Inflammatory macrophage treated with lipopolysaccharide for 1 hour (primary cell): ENCODE measurements around the gene TRIO.

Experiments used
- DNase-seq, 2 donors: peaks; one replicate each; pipeline ENCODE4 v3.0.0-alpha.2; 2020 to 2022

TRIO gene

DNA sequence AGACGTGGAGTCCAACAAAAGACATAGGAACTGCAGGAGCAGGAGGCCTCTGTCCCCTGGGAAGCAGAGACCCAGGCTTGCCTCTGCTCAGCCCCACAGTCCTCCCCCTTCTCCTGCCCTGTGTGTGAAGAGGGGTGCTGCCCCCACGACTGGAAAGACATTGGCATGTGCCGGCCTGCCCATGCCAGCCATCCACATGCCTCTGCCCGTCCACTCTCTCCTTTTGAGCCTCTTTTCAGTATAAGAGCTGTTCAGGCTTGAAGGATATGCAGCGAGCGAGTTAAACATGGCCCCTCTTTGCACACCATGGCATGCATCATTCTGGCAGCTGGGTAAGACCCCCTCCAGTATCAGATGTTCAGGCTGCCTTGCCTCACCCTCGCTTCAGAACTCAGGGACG, 278.7 kb downstream of the TRIO start:
- DNase-seq = no peak

GRCh38 chr5:14424011-14424685, 281.0 kb downstream of the TRIO start:
- no peak for DNase-seq

DNA sequence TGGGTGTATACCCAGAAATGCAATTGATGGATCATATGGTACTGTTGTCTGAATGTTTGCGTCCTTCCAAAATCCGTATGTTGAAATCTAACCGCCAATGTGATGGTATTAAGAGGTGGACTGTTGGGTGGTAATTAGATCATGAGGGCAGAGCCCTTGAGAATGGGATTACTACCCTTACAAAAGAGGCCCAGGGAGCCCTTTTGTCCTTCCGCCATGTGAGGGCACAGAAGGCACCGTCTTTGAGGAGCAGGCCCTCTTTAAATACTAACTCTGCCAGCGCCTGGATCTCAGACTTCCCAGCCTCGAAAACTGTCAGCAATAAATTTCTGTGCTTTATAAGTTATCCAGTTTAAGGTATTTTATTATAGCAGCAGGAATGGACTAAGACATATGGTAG, 282.4 kb downstream of the TRIO start:
- DNase-seq = no peak

GRCh38 chr5:14426521-14426920, 283.4 kb downstream of the TRIO start:
- no peak for DNase-seq

DNA sequence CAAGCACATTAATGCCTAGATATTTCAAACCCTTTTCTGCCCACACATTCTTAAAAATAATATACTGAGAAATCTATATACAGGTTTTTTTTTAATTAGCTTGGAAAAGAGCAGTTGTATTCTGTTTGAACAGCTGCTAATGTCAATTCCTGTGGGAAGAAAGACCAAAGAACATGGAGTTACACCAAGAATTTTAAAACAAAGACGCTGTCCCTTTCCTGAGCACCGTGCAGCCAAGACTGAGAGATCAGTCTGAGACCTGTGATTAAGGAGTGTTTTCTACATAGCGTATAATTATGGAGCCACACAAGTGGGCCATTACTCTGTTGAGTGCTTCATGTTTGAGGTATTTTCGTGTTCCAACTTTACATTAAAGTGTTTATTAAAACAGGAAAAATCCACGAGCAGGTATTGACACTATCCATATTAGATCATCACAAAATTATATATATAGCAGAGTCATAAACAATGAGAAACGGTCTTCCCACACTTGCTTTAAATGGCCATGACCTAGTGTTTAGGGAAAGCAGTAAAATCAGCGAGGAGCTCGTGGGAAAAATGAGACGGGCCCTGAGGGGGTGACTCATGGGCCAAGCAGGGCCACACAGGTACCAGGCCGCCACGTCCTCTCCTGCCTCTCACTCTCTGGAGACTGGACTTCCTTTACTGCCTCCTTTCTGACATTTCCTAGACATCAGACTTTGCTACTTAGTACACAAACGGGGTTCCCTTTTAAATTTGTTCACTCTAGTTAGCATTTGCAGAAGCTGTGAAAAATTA, 285.4 kb downstream of the TRIO start:
- DNase-seq = no peak

DNA sequence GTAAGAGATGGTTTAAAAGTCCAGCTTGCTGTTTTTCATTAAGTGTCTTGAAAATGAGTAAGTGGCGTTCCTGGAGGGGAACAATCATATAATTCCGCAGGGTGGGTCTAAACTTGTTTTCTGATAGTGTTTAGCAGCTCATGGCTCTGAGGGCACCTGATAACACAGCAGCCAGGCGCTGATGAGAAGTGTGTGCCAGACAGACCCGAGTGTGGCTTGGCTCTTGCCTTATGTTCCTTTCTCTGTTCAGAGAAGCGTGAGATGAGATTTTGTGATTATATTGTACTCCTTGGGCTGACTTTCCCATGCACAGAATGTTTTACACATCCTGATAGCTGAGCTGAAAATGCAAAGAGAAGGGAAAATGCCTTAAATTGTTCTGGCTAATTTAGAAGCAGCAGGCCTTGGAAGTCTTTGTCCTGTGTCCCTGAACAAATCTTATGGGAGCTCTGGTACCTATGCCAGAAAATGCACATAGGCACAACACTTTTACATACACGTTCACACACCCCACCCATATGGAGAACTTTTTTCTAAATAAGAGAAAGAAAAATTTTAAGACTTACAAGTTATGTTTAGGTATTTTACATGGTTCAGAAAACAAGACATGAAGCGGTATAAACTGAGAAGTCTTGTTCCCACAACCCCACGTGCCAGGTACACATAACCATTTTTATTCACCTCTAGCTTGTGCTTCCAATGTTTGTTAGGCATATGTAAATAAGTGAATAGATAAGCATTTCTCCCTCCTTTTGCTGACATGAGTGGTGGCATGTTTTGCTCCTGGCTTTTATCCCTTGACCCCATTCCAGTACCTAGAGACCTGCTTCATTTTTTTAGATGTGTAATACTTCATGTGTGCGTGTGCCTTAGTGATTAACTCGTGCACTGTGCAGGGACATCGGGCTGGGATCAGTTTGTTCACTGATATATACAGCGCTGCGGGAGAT, 286.2 kb downstream of the TRIO start:
- DNase-seq = no peak

- DNase-seq = no peak
Measured at GRCh38 chr5:14431534-14431933, 288.4 kb downstream of the TRIO start.

DNA sequence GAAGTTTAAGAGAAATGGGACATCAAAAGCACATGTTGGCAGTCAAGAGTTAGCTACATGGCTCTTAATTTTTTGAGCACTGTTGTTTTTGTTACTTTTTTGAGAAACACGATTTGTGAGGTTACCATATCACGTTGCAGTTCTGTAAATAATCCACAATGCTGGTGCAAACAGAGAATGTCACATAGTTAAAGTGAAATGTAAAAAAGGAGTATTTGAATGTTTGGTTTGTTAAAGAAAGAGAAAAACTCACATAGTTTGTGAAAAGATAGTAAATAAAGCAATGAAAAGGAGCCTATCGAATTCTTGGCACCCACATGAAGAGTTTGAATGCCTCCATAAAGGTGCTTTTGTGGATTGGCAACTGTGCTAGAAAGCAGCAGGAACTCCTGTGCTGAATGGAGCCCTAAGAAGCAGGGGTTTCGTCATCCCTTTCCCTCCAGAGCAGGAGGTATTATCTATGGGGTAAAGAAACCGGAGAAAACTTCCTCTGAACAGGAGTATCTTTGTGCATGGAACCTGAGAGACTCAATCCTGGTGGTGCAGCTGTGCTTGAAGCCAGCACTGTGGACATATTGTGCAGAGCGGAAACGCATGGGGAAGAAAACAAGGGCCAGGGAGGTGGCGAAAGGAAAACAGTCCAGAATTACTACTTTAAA, 289.9 kb downstream of the TRIO start:
- no peak for DNase-seq

DNA sequence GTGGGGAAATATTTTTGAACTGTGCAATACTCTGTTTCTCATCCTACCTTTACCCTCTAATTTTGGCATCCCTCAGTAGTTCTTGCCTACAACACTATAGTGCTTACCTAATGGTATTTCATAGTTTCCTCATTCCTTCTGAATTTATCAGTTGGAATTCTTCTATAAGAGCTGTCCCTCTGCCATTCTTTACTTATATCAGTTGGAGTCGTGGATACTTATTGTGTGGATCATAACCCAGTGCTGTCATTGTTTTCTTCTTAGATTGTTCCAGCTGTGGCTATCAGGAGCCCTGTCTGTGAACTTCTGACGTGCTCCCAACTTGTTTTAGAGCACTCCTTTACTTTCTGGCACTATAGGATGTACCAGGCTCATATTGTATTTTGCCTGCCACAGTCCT, 292.3 kb downstream of the TRIO start:
- DNase-seq = no peak

DNA sequence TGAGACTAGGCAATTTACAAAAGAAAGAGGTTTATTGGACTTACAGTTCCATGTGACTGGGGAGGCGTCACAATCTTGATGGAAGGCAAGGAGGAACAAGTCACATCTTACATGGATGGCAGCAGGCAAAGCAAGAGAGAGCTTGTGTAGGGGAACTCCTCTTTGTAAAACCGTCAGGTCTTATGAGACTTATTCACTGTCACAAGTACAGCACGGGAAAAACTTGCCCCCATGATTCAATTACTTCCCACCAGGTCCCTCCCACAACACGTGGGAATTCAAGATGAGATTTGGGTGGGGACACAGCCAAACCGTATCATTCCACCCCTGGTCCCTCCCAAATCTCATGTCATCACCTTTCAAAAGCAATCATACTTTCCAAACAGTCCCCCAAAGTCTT, 293.0 kb downstream of the TRIO start:
- peak in 1 of 2 donors; percentile 24 for DNase-seq

GRCh38 chr5:14436801-14437542, 293.8 kb downstream of the TRIO start:
- no peak for DNase-seq

- peak; percentile 78 to 88 for DNase-seq
Measured at GRCh38 chr5:14438195-14438606, 295.1 kb downstream of the TRIO start.

DNA sequence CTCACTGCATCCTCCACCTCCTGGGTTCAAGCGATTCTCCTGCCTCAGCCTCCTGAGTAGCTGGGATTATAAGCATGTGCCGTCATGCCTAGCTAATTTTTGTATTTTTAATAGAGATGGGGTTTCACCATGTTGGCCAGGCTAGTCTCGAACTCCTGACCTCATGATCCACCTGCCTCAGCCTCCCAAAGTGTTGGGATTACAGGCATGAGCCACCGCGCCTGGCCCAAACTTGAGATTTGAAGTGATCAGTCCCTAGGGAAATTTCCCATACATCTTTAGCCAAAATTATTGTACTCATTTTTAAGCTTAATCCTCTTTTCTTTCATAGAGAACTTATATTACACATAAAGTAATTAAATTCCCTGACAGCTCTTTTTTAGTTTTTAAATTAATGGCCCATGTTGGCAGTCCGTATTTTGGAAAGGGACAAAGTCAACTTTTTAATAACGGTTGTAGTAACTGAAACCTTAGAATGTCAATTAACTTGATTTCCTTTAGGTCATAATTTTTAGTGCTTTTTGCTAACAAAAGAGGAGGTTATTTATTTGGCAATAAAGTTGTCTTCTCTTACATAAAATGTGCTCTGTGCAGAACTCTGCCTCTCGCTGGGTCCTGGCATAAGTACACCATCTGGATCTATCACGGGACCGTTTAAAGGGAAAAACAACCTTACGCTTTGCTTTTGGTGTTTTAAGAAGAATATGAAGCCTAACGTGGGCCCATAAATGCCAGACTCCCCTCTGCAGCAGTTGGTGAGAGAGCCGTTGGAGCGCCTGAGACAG, 296.1 kb downstream of the TRIO start:
- no peak for DNase-seq

DNA sequence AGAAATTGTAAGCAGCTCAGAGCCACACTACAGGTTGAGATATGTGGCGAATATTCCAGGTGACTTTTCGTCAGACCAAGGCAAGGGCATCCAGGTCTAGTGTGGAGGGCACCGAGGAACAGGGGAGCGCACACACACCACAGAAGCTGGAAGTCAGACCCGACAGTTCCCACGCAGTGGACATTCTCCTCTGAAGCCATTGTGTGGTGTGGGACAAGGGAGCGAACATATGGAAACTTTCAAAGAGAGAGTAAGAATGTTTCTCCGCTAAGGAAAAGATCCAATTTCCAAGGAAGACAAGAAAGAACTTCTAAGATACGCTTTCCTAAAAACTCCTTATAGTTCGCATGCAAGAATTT, 297.1 kb downstream of the TRIO start:
- no peak for DNase-seq

- DNase-seq = no peak
Measured at GRCh38 chr5:14440582-14441431, 297.7 kb downstream of the TRIO start.

- no peak for DNase-seq
Measured at GRCh38 chr5:14441641-14442040, 298.5 kb downstream of the TRIO start.

GRCh38 chr5:14442536-14442935, 299.4 kb downstream of the TRIO start:
- no peak for DNase-seq

DNA sequence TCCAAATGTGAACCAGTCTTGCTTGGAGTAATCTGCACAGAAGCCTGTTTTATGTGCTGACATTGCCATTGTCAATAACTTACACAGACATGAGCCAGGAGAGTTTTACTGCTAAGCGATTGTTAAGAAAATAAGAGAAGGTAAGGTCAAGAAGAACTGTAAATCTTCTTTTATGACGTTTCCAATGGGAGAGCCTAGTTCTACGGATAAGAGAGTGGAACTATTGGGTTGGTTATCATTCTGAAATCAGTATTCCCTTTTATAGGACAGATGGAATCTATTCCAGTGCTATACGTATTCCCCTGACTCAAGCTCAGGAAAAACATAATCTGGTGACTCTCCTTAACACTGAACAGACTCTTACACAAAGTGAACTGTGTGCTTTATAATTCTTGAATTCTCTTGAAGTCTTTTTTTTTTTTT, 300.5 kb downstream of the TRIO start:
- no peak for DNase-seq

DNA sequence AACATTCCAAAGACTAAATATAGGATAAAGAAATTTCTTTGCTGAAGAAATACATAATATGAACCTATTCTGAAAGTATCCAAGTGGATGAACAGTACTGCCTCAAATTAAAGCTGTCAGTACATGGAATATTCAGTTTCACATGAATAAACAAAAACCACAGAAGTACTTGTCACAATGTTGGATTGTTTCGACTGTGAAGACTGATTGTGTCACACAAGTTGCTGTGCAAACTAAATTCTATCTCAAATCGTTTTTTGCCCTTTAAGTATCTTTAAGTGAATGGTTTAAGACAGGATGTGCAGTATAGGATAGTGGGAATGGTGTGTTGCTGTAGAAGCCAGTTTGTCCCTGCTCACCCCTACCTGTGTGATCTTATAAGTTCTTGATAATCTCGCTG, 301.0 kb downstream of the TRIO start:
- DNase-seq = no peak

DNA sequence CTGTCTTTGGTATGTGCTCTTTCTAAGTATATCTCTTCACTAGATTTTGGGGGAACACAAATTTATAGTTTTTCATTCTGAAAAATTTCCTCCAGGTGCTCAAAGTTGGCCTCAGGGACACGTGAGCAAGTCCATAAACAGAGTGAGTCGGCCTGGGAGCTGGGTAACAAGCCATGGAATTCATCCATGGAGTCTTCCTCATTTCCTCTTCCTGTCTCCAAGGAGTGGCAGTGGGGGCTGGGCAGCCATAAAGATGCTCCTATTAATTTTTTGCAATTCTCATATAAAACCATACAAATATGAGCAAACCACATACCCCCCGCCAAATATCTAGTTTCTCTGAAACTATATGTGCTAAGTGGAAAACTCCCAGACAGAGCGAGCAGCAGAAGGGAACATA, 301.9 kb downstream of the TRIO start:
- DNase-seq = no peak
